ENCODE data around the gene STON2. TPM values are rescaled to one million over a fixed set of nuclear protein-coding genes. Genes with fewer than 3 reads are reported as not detected.

STON2 gene
- total RNA-seq, 4 donors from 2014 or later: 10.5 to 37.4 (median 14.8) TPM

DNA sequence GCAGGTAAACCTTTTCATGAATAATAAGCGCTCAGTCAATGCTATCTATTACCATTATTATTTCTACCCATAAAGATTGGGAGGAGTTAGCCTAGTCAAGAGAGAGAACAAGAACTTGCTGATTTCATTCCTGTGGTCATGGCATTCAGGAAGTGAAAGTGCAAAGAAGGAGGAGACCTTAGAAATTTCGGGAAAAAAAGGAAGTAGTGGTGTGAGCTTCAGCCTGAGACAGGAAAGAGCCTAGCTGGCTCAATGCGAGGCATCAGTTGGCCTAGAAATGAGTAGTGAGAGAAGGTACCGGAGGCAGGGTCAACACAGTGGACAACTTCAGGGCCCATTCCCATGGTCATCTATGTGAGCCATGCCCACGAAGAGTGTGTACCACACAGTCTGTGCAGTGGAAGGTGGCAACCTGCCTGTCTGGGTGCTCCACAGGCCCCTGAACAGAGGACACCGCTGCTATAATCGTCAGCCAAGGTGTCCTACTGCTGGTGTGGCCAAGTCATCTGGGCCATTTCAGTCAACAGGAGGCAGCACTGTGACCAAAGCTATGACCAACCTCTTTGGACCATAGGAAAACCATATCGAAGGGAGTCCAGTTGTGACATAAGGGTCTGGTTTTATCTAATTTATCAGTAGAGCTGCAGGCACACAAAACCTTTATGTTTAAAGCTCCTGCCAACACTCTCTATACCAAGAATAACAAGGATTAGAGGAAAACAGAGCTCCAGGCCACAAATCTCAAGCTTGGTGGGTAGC lies 16.2 kb upstream of the STON2 start:
- no peak for TF ChIP-seq CTCF (IDR thresholded peaks at IDR 0.05; ENCODE audit: low read depth)

- TF ChIP-seq CTCF (IDR thresholded peaks at IDR 0.05; ENCODE audit: low read depth): no peak
Observed at GRCh38 chr14:81415781-81416180, 15.7 kb upstream of the STON2 start.

DNA sequence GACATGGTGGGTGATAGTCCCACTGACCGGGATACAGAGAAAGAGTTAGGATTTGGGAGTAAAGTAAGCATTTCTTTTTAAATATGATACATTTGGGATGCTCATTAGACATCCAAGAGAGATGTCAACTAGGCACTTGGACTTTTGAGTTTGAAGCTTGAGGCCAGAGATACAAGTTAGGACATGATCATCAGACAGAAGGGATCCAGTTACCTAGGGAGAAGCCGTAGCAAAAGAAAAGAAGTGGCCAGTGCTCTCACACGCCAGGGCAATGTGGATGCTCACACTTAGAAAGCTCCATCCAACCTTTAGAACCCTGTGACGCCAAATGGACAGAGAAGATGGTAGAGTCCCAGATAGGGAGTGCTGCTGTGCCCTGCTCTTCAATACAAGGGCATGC lies 14.0 kb upstream of the STON2 start:
- no peak for TF ChIP-seq CTCF (IDR thresholded peaks at IDR 0.05; ENCODE audit: low read depth)

DNA sequence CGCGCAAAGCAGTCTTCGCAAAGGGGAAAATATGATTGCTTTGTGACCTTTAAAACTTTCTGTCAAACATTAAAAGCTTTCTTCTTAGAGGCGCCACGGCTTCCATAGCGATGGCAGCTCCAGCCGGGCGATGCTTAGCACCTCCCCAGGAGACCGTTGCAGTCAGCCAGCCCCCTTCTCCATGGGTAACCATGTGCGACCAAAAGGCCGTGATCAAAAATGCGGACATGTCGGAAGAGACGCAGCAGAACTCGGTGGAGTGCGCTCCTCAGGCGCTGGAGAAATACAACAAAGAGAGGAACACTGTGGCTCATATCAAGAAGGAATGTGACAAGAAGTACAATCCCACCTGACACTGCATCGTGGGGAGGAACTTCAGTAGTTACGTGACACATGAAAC lies 12.7 kb upstream of the STON2 start:
- no peak for TF ChIP-seq CTCF (IDR thresholded peaks at IDR 0.05; ENCODE audit: low read depth)

DNA sequence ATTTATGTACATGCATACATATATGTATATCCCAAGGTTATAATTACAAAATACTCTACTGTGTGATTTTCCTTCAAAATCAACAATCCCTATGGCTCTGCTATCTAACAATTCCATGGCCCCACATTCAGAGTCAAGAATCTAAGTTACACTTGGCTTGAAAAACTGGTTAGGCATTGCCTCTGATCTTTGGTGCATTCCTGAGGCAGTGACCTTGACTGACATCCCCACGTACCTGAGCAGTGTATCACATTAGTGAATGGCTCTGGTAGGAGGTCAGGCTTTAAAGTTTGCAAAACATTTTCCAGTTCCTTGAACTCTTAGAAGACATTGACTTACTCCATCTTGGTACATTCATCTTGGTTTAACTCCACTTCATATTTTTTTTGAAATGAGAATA lies 8.5 kb upstream of the STON2 start:
- no peak for TF ChIP-seq CTCF (IDR thresholded peaks at IDR 0.05; ENCODE audit: low read depth)

- TF ChIP-seq CTCF (IDR thresholded peaks at IDR 0.05; ENCODE audit: low read depth): no peak
Observed at GRCh38 chr14:81406863-81407262, 6.7 kb upstream of the STON2 start.

DNA sequence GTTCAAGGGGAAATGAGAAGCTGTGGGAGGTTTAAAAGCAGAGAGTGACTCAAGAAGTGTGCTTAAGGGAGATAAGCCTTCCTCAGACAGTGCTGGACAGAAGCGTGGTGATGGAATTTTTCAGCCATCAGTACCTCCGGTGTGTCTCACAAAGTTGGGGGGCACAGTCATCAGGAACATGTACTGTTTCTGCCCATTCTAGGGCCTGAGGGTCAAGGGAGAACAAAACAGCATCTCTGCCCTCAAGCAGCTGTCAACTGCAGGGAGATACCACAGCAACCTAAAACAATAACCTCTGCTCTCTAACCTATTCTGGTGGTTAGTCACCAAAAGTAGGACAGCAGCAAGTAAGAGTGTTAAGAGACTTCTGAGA lies 2.0 kb upstream of the STON2 start:
- no peak for TF ChIP-seq CTCF (IDR thresholded peaks at IDR 0.05; ENCODE audit: low read depth)

All from subcutaneous adipose tissue (tissue), 4 donors.